Muscle layer of colon (tissue), 2 donors: Measurements from ENCODE around the gene TRPM6.

ENCODE experiments used
- H3K27ac ChIP-seq: one replicate; pipeline ENCODE4 v1.7.0; 2013; ENCODE audit warnings: low read depth, mild to moderate bottlenecking, low read length, moderate library complexity
- H3K27me3 ChIP-seq, 2 donors: one replicate each; pipeline ENCODE4 v1.7.0; 2013; ENCODE audit warnings: low read length in 2 of 2, mild to moderate bottlenecking in 2 of 2; ENCODE audit not compliant: insufficient read depth in 2 of 2, control insufficient read depth in 1 of 2
- H3K36me3 ChIP-seq: one replicate; pipeline ENCODE4 v1.7.0; 2013; ENCODE audit warnings: mild to moderate bottlenecking, low read length; ENCODE audit not compliant: insufficient read depth
- H3K4me1 ChIP-seq: one replicate; pipeline ENCODE4 v1.7.0; 2013; ENCODE audit warnings: mild to moderate bottlenecking, low read length; ENCODE audit not compliant: insufficient read depth
- H3K4me3 ChIP-seq, 2 donors: one replicate each; pipeline ENCODE4 v1.7.0; 2013; ENCODE audit warnings: low read length in 2 of 2, low read depth in 1 of 2, mild to moderate bottlenecking in 1 of 2, moderate library complexity in 1 of 2
- H3K9ac ChIP-seq: one replicate; pipeline ENCODE4 v1.7.0; 2013; ENCODE audit warnings: low read length
- H3K9me3 ChIP-seq: one replicate; pipeline ENCODE4 v1.7.0; 2013; ENCODE audit warnings: mild to moderate bottlenecking, low read length
- donor health status: abdominal sarcoma.
- donor health status: Adenocarcinoma of cecum.

Gene TRPM6

GRCh38 chr9:74736646-74737045, 151.1 kb downstream of the TRPM6 start:
- H3K36me3 ChIP-seq: no peaks in the 10 kb centered on the region
- H3K4me1 ChIP-seq: no peaks in the 10 kb centered on the region
- H3K9ac ChIP-seq: no peak overlapping the region
- H3K27ac ChIP-seq: no peak overlapping the region
- no peaks in the 10 kb centered on the region for H3K27me3 ChIP-seq
- H3K4me3 ChIP-seq: no peak overlapping the region
- H3K9me3 ChIP-seq: no peaks in the 10 kb centered on the region

- Histone ChIP-seq H3K9ac (no peak overlapping the region), H3K27me3 (no peaks in the 10 kb centered on the region), H3K4me1 (no peaks in the 10 kb centered on the region), H3K9me3 (no peaks in the 10 kb centered on the region), H3K27ac (no peak overlapping the region), H3K36me3 (no peaks in the 10 kb centered on the region), H3K4me3 (no peak overlapping the region)
These were observed 152.0 kb downstream of the TRPM6 start for GRCh38 chr9:74735761-74736160.

GRCh38 chr9:74729136-74729695, 158.5 kb downstream of the TRPM6 start:
- no peaks in the 10 kb centered on the region for H3K27me3 ChIP-seq
- H3K4me1 ChIP-seq: no peaks in the 10 kb centered on the region
- no peak overlapping the region for H3K27ac ChIP-seq
- H3K9ac ChIP-seq: no peak overlapping the region
- no peaks in the 10 kb centered on the region for H3K36me3 ChIP-seq
- H3K4me3 ChIP-seq: no peak overlapping the region
- no peaks in the 10 kb centered on the region for H3K9me3 ChIP-seq

GRCh38 chr9:74728176-74728575, 159.5 kb downstream of the TRPM6 start:
- Histone ChIP-seq H3K27me3 (no peaks in the 10 kb centered on the region), H3K4me1 (no peaks in the 10 kb centered on the region), H3K36me3 (no peaks in the 10 kb centered on the region), H3K9me3 (no peaks in the 10 kb centered on the region), H3K4me3 (no peak overlapping the region), H3K27ac (no peak overlapping the region), H3K9ac (no peak overlapping the region)

- H3K4me3 ChIP-seq: no peak overlapping the region
- H3K27ac ChIP-seq: no peak overlapping the region
- H3K9me3 ChIP-seq: no peaks in the 10 kb centered on the region
These were observed 161.1 kb downstream of the TRPM6 start for GRCh38 chr9:74726581-74726980.

GRCh38 chr9:74724317-74724716, 163.4 kb downstream of the TRPM6 start:
- no peaks in the 10 kb centered on the region for H3K4me1 ChIP-seq
- H3K27ac ChIP-seq: no peak overlapping the region
- no peak overlapping the region for H3K4me3 ChIP-seq
- H3K27me3 ChIP-seq: no peaks in the 10 kb centered on the region
- no peaks in the 10 kb centered on the region for H3K36me3 ChIP-seq
- H3K9me3 ChIP-seq: no peaks in the 10 kb centered on the region
- H3K9ac ChIP-seq: no peak overlapping the region

More at GRCh38 chr9:74726581-74726980, 161.1 kb downstream of the TRPM6 start:
- no peak overlapping the region for H3K9ac ChIP-seq
- no peaks in the 10 kb centered on the region for H3K36me3 ChIP-seq
- H3K27me3 ChIP-seq: no peaks in the 10 kb centered on the region
- no peaks in the 10 kb centered on the region for H3K4me1 ChIP-seq

GRCh38 chr9:74721696-74722660, 165.7 kb downstream of the TRPM6 start:
- Histone ChIP-seq H3K4me3 (no peak overlapping the region), H3K27ac (no peak overlapping the region), H3K4me1 (no peaks in the 10 kb centered on the region), H3K36me3 (no peaks in the 10 kb centered on the region), H3K9ac (no peak overlapping the region), H3K27me3 (no peaks in the 10 kb centered on the region), H3K9me3 (no peaks in the 10 kb centered on the region)

- H3K36me3 ChIP-seq: no peaks in the 10 kb centered on the region
- H3K9me3 ChIP-seq: no peaks in the 10 kb centered on the region
- H3K27ac ChIP-seq: no peak overlapping the region
- H3K4me3 ChIP-seq: no peak overlapping the region
- no peak overlapping the region for H3K9ac ChIP-seq
- H3K4me1 ChIP-seq: no peaks in the 10 kb centered on the region
- no peaks in the 10 kb centered on the region for H3K27me3 ChIP-seq
These were observed 168.4 kb downstream of the TRPM6 start for GRCh38 chr9:74719306-74719705.

- Histone ChIP-seq H3K27ac (no peak overlapping the region), H3K4me3 (no peak overlapping the region), H3K36me3 (no peaks in the 10 kb centered on the region), H3K9ac (no peak overlapping the region), H3K4me1 (no peaks in the 10 kb centered on the region), H3K27me3 (no peaks in the 10 kb centered on the region), H3K9me3 (no peaks in the 10 kb centered on the region)
These were observed 169.0 kb downstream of the TRPM6 start for GRCh38 chr9:74718709-74719108.

GRCh38 chr9:74711341-74711740, 176.4 kb downstream of the TRPM6 start:
- Histone ChIP-seq H3K4me3 (no peak overlapping the region), H3K27ac (no peak overlapping the region), H3K27me3 (no peaks in the 10 kb centered on the region), H3K9ac (no peak overlapping the region), H3K36me3 (no peaks in the 10 kb centered on the region), H3K9me3 (no peaks in the 10 kb centered on the region), H3K4me1 (no peaks in the 10 kb centered on the region)

GRCh38 chr9:74697535-74697934, 190.2 kb downstream of the TRPM6 start:
- no peaks in the 10 kb centered on the region for H3K27me3 ChIP-seq
- H3K27ac ChIP-seq: no peak overlapping the region
- H3K9ac ChIP-seq: no peak overlapping the region
- H3K4me1 ChIP-seq: no peaks in the 10 kb centered on the region
- no peak overlapping the region for H3K4me3 ChIP-seq
- no peaks in the 10 kb centered on the region for H3K9me3 ChIP-seq
- H3K36me3 ChIP-seq: no peaks in the 10 kb centered on the region
